HCT116 (cell line): ENCODE measurements around the gene CHRNG. TPM values are rescaled to one million over a fixed set of nuclear protein-coding genes. Genes with fewer than 3 reads are reported as not detected.

Experiments
- ATAC-seq: fragments of 200-7000 bp; cut with Tn5 transposase; 2 replicates; pipeline ENCODE4 v1.9.1; 2020; ENCODE audit warnings: mild to moderate bottlenecking, moderate library complexity
- BruUV-seq: library from RNA; stranded (reverse); fragments of 400-500 nt; replicated peaks from 2 replicates; lab custom pipeline; 2021; lab: Mats Ljungman, UMichigan
- CTCF ChIA-PET: fragments of 300-600 bp; sonication (Branson Sonifier 250); formaldehyde crosslinking; loops from one replicate; lab custom pipeline; 2021; ENCODE audit warnings: antibody characterized with exemption; lab: Charles Lee
- POLR2A ChIA-PET: fragments of 300-600, 350-600 bp; sonication (Branson Sonifier 250); formaldehyde crosslinking; loops from one replicate; lab custom pipeline; 2021; ENCODE audit warnings: antibody characterized with exemption; lab: Charles Lee
- RAD21 ChIA-PET, 2 experiments: fragments of 300-600 bp; sonication (Branson Sonifier 250); formaldehyde crosslinking; loops; one replicate each; lab custom pipeline; 2023; ENCODE audit warnings: low total read pairs in 2 of 2; ENCODE audit not compliant: uncharacterized antibody in 2 of 2, unreplicated experiment in 2 of 2, low non-redundant PET in 1 of 2; lab: Charles Lee
- DNase-seq: peaks from one replicate; pipeline ENCODE4 v3.0.0-alpha.2; 2010; ENCODE audit warnings: low read depth, low spot score
- H2AFZ ChIP-seq: fragments of 200-600 bp; shearing (Covaris generic), sonication (generic); 2 replicates; pipeline ENCODE4 v1.6.1; 2017; ENCODE audit warnings: low read depth, mixed run types, mixed read lengths, antibody characterized with exemption, low read length; ENCODE audit not compliant: poor library complexity, severe bottlenecking
- H3K27ac ChIP-seq: 2 replicates; pipeline ENCODE4 v1.5.1; 2012; ENCODE audit warnings: low read depth, low read length
- H3K27me3 ChIP-seq: fragments of 200-600 bp; sonication (generic); 2 replicates; pipeline ENCODE4 v1.6.1; 2016; ENCODE audit warnings: mixed run types, low read length, mixed read lengths; ENCODE audit not compliant: insufficient read depth
- H3K36me3 ChIP-seq, 2 experiments: fragments of 200-500 bp in 1 of 2; fragments of 200-600 bp in 1 of 2; sonication (Bioruptor generic) in 1 of 2; sonication (generic) in 1 of 2; 2 replicates each; pipeline versions ENCODE4 v1.5.1 to v1.6.1; 2014 to 2016; ENCODE audit warnings: low read length in 2 of 2, inconsistent platforms in 1 of 2, mixed read lengths in 1 of 2, mixed run types in 1 of 2; ENCODE audit not compliant: insufficient read depth in 2 of 2, control insufficient read depth in 1 of 2
- H3K4me1 ChIP-seq, 2 experiments: fragments of 200-600 bp in 1 of 2; sonication (generic) in 1 of 2; 2 replicates each; pipeline versions ENCODE4 v1.5.1 to v1.6.1; 2012 to 2017; ENCODE audit warnings: low read length in 2 of 2, inconsistent platforms in 1 of 2, mild to moderate bottlenecking in 1 of 2, mixed read lengths in 1 of 2, mixed run types in 1 of 2, moderate library complexity in 1 of 2; ENCODE audit not compliant: insufficient read depth in 2 of 2, control insufficient read depth in 1 of 2
- H3K4me2 ChIP-seq: fragments of 200-600 bp; sonication (generic); 2 replicates; pipeline ENCODE4 v1.6.1; 2017; ENCODE audit warnings: mixed run types, low read length, mixed read lengths
- H3K4me3 ChIP-seq, 2 experiments: fragments of 200-600 bp in 1 of 2; sonication (generic) in 1 of 2; replicated peaks in 1 of 2; 2 replicates each; pipeline ENCODE4 v1.5.1; 2011 to 2016; ENCODE audit warnings: low read length in 2 of 2, control low read depth in 1 of 2, low read depth in 1 of 2, mild to moderate bottlenecking in 1 of 2, mixed read lengths in 1 of 2, mixed run types in 1 of 2
- H3K79me2 ChIP-seq: fragments of 200-600 bp; sonication (generic); 2 replicates; pipeline ENCODE4 v1.6.1; 2017; ENCODE audit warnings: mild to moderate bottlenecking, mixed run types, low read length, moderate library complexity, mixed read lengths; ENCODE audit not compliant: insufficient read depth
- H3K9ac ChIP-seq: fragments of 200-600 bp; sonication (generic); 2 replicates; pipeline ENCODE4 v1.6.1; 2016; ENCODE audit warnings: low read length, mixed read lengths
- H3K9me2 ChIP-seq: fragments of 200-600 bp; sonication (generic), shearing (Covaris generic); 2 replicates; pipeline ENCODE4 v1.6.1; 2017; ENCODE audit warnings: mixed run types, mild to moderate bottlenecking, moderate library complexity; ENCODE audit not compliant: insufficient read depth
- H3K9me3 ChIP-seq, 2 experiments: fragments of 200-500 bp in 1 of 2; fragments of 200-600 bp in 1 of 2; sonication (Bioruptor generic) in 1 of 2; sonication (generic) in 1 of 2; 2 replicates each; pipeline ENCODE4 v1.6.1; 2014 to 2017; ENCODE audit warnings: low read length in 2 of 2, mixed read lengths in 2 of 2, inconsistent platforms in 1 of 2, low read depth in 1 of 2, mild to moderate bottlenecking in 1 of 2, mixed run types in 1 of 2, moderate library complexity in 1 of 2; ENCODE audit not compliant: control insufficient read depth in 1 of 2, insufficient read depth in 1 of 2
- H4K20me1 ChIP-seq: fragments of 200-600 bp; sonication (generic), shearing (Covaris generic); 2 replicates; pipeline ENCODE4 v1.6.1; 2017; ENCODE audit warnings: mixed run types, mild to moderate bottlenecking, moderate library complexity; ENCODE audit not compliant: insufficient read depth
- CBX3 ChIP-seq: IDR thresholded peaks from 2 replicates; pipeline ENCODE4 v1.6.1; 2012; ENCODE audit warnings: low read depth
- CTCF ChIP-seq, 3 experiments: fragments of 200-600 bp in 1 of 3; sonication (generic) in 1 of 3; IDR thresholded peaks in 2 of 3; conservative IDR thresholded peaks in 1 of 3; 2 replicates each; pipeline ENCODE4 v1.5.1; 2012 to 2017; ENCODE audit warnings: low read depth in 2 of 3, low read length in 2 of 3, antibody characterized with exemption in 1 of 3, borderline replicate concordance in 1 of 3, control low read depth in 1 of 3, mild to moderate bottlenecking in 1 of 3, mixed read lengths in 1 of 3, mixed run types in 1 of 3, moderate library complexity in 1 of 3; ENCODE audit not compliant: insufficient read depth in 1 of 3
- EZH2phosphoT487 ChIP-seq: fragments of 200-600 bp; IDR thresholded peaks from 2 replicates; pipeline ENCODE4 v1.6.1; 2018; ENCODE audit warnings: antibody characterized with exemption, borderline replicate concordance
- JUND ChIP-seq: IDR thresholded peaks from 2 replicates; pipeline ENCODE4 v1.6.1; 2012
- POLR2A ChIP-seq: IDR thresholded peaks from 2 replicates; pipeline ENCODE4 v1.7.0; 2011; ENCODE audit warnings: borderline replicate concordance; ENCODE audit not compliant: insufficient read depth, insufficient read length; ENCODE audit errors: extremely low read depth
- REST ChIP-seq: IDR thresholded peaks from 2 replicates; pipeline ENCODE4 v1.6.1; 2012; ENCODE audit warnings: low read depth
- SP1 ChIP-seq: IDR thresholded peaks from 2 replicates; pipeline ENCODE4 v1.6.1; 2012; ENCODE audit warnings: low read depth
- SRF ChIP-seq: IDR thresholded peaks from 2 replicates; pipeline ENCODE4 v1.6.1; 2012; ENCODE audit warnings: low read depth
- intact Hi-C: fragments of 100-400 bp; cut with micrococcal nuclease; formaldehyde crosslinking; loops from 2 replicates; pipeline ENCODE4 v1.10.0; 2022
- total RNA-seq: library from RNA; stranded (reverse); gene quantifications from one replicate; pipeline ENCODE4 v1.2.1, GENCODE V29; 2021; ENCODE audit not compliant: unreplicated experiment

CHRNG gene
- total RNA-seq, 1 experiment from 2014 or later = not detected

GRCh38 chr2:232523682-232524597, 15.6 kb upstream of the CHRNG start:
- H3K27me3 ChIP-seq = no peaks in the 10 kb centered on the region
- intact Hi-C loops = loop anchor here (10.0 kb wide), 1 partner anchor 179 kb away; no protein-coding TSS in a partner anchor
- H3K27ac ChIP-seq = no peak overlapping the region
- H3K4me3 ChIP-seq = 0 out of 4 replicates have a peak overlapping the region, but pooled peaks have one; percentile 9 to 16
- H2AFZ ChIP-seq = no peak overlapping the region
- POLR2A ChIA-PET = no interaction called here
- ATAC-seq (peak; percentile 65), DNase-seq (no peak)
- BruUV-seq = no TSS peak
- CTCF ChIA-PET = no interaction called here
- RAD21 ChIA-PET = no interaction called here
- no peaks in the 10 kb centered on the region for H3K9me2 ChIP-seq
- no peaks in the 10 kb centered on the region for H3K36me3 ChIP-seq
- H3K4me1 ChIP-seq = peaks cover 0 to 6% of the 10 kb centered on the region in 2 experiments; a peak in 1 of 4 replicates
- H4K20me1 ChIP-seq = no peaks in the 10 kb centered on the region
- TF ChIP-seq JUND (no peak), CBX3 (no peak), CTCF (IDR thresholded peaks at IDR 0.05 in 2 of 3, conservative IDR thresholded peaks at IDR 0.05 in 1 of 3; ENCODE audit: borderline replicate concordance in 1 of 3, insufficient read depth in 1 of 3, low read depth in 2 of 3, low read length in 2 of 3) (0 out of 6 replicates have a peak, but pooled peaks of 2 of the 3 experiments have one; percentile 10 to 15)
- H3K79me2 ChIP-seq = no peaks in the 10 kb centered on the region
- peak overlapping the region; percentile 56 for H3K4me2 ChIP-seq
- no peaks in the 10 kb centered on the region for H3K9me3 ChIP-seq
- no peak overlapping the region for H3K9ac ChIP-seq

- BruUV-seq = no TSS peak
- Histone ChIP-seq H3K4me3 (no peak overlapping the region), H3K27me3 (no peaks in the 10 kb centered on the region), H3K79me2 (no peaks in the 10 kb centered on the region), H2AFZ (no peak overlapping the region), H3K27ac (no peak overlapping the region), H3K4me2 (peak overlapping the region; percentile 56; the same call in 1 of the 2 replicates), H4K20me1 (no peaks in the 10 kb centered on the region), H3K4me1 (peaks cover 0 to 6% of the 10 kb centered on the region in 2 experiments; a peak in 1 of 4 replicates), H3K9me2 (no peaks in the 10 kb centered on the region), H3K9ac (no peak overlapping the region), H3K36me3 (no peaks in the 10 kb centered on the region), H3K9me3 (no peaks in the 10 kb centered on the region)
- ATAC-seq (no peak), DNase-seq (no peak)
- RAD21 ChIA-PET = no interaction called here
- CTCF ChIA-PET = no interaction called here
- intact Hi-C loops = loop anchor here (10.0 kb wide), 1 partner anchor 180 kb away; no protein-coding TSS in a partner anchor
- POLR2A ChIA-PET = no interaction called here
- TF ChIP-seq POLR2A (no peak), CTCF (IDR thresholded peaks at IDR 0.05 in 2 of 3, conservative IDR thresholded peaks at IDR 0.05 in 1 of 3; ENCODE audit: borderline replicate concordance in 1 of 3, insufficient read depth in 1 of 3, low read depth in 2 of 3, low read length in 2 of 3) (no peak), SP1 (no peak), SRF (no peak), EZH2phosphoT487 (no peak), REST (no peak)
Measured at GRCh38 chr2:232524771-232525170, 14.7 kb upstream of the CHRNG start.
